Activated CD8-positive, alpha-beta memory T cell treated with anti-CD3 and anti-CD28 coated beads, Interleukin-2, amount 50 U/mL, for 24 hours (primary cell): ENCODE measurements around the gene ALDH8A1.
"Not testable (repeated sequence)": the region's sequence is repeated elsewhere in the genome, so short reads cannot be mapped to it uniquely, and the experiment has no call there.

Experiments used
- DNase-seq: peaks from one replicate; pipeline ENCODE4 v3.0.0-alpha.2; 2020; ENCODE audit errors: extremely low read depth

The ALDH8A1 gene

GRCh38 chr6:134910593-134910935 lies 39.3 kb downstream of the ALDH8A1 start:
- DNase-seq = no peak

DNA sequence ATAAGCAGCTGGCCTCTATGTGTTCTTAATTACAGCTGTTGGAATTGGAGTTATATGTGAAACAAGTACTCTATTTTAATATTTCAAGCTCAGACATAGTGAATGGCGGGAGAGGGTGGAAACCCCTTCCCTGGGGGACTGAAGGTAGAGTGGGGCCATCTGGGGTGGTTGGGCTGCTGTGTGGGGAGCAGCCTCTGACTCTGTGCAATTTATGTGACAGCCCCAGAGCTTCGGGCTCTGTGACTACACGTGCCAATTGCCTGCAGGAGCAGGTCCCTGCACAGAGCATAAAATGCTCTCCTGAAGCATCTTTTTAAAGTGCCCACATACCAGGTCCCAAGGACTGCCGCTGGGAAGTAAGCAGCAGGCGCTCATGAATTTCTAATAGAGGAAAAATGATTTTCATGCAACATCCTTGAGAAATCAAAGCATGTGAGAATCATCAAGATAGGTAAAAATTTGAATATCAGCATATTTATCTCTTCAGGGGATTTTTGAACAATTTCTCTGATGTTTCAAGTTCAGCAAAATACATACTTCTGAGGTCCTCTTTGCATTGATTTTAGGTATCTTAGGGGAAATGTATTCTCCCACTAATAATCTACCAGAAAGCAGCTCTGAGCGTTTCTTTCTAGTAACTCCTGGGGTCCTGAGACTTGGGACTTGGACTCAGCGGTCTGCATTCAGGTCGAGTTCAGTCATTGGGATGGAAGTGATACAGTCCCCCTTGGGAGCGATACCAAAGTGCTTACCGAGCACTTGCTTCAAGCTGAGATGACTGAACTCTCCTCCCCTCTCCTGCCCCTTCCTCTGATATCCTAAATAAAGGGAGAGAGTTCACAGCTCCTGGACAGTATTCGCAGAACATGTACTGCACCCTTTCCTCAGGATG lies 40.0 kb downstream of the ALDH8A1 start:
- no peak for DNase-seq

DNA sequence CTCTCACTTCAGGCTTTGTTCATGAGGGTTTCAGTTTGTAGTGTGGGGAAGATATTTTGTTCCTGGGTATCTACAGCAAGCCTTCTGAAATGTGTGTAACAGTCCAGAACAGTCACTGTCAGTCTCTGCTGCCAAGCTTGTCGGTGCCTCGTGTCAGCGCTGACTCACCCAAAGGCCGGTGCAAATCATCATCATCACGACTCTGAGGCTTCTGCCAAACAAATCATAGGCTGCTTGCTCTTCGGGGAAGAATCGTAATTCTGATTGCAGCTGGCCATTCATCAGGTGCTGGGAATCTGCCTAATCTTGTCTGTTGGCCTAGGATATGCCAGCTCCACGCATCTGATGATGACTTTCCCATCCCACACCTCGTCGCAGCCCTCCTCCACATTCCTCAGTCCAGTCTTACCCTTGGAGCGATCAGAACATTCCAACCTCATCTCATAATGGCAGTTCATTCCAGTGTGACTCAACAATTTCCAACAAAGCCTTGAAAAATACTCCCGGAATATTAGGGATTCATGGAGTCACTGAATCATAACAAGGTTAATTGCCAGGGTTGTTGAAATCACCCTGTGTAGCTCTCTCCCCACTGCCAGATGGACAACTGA lies 40.9 kb downstream of the ALDH8A1 start:
- no peak for DNase-seq

GRCh38 chr6:134904731-134905130 lies 45.2 kb downstream of the ALDH8A1 start:
- not testable (repeated sequence) for DNase-seq

DNA sequence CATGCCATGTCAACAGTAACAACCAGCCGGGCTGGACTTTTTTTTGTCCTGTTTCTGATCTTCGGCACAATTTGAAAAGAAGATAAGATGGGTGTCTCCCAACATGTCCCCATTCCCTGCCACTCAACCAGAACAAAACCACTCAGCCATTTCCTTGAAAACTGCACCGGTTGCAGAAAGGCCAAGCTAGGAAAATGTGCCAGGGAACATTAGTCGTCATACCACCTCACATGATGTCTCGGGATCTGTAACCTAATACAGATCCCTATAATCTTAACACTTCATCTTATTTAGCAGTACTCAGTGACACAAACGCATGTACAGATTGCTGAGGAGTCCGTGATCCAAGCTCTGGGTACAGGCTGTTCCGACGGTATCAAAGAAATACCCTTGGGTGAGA lies 46.5 kb downstream of the ALDH8A1 start:
- no peak for DNase-seq

GRCh38 chr6:134902936-134903335 lies 47.0 kb downstream of the ALDH8A1 start:
- DNase-seq = no peak

DNA sequence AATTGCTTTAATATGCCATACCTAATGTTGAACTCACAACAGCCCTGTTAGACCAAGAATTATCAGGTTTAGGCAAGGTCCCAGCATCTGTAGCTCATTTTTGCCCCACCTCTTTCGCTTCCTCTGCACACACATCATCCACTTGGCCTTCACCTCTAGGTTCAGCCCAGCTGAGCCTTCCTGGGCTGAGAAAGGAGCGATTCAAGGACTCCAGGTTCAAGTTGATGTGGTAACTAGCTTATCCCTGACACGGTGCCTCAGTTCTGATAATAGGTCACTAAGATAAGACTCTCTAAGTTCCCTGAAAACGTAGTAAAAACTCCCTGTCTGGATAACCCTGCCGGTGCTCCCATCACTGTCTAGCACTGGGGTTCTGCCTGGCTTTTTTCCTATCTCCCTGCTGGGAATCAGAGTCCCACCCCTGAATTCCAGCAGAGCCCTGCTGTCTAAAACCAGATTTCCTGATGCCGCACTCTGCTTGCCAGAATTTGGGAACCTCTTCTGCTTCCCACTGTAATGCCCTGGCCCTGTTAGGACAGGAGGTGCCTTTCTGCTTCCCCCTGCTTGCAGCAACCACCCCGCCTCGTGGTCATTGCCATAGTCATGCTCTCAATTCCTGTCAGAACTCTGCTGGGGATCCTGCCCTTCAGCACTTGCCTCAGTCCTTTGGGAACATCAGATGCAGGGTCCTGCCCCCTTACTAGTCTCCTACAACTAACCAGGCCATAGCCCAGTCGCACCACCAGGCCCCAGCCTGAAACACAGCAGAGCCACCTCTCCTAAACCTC lies 47.6 kb downstream of the ALDH8A1 start:
- no peak for DNase-seq

- DNase-seq = no peak
These were observed 51.3 kb downstream of the ALDH8A1 start for GRCh38 chr6:134898575-134898974.

- DNase-seq = not testable (repeated sequence)
These were observed 51.7 kb downstream of the ALDH8A1 start for GRCh38 chr6:134898166-134898565.

- no peak for DNase-seq
These were observed 53.0 kb downstream of the ALDH8A1 start for GRCh38 chr6:134896910-134897309.

- DNase-seq = no peak
These were observed 55.1 kb downstream of the ALDH8A1 start for GRCh38 chr6:134894800-134895199.

DNA sequence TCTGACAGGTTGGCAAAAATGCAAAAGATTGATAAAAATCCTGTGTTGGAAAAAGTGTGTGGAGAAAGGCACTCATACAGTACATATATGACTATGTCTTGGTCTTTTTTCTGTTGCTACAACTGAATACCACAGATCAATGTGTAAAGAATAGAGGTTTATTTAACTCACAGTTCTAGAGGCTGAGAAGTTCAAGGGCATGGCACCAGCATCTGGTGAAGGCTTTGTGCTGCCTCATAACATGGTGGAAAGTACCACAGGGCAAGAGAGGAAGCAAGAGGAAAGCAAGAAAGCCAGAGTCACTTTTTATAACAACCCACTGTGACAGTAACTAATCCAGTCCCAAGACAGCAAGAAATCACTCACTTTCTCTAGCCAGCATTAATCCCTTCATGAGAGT lies 57.5 kb downstream of the ALDH8A1 start:
- no peak for DNase-seq

DNA sequence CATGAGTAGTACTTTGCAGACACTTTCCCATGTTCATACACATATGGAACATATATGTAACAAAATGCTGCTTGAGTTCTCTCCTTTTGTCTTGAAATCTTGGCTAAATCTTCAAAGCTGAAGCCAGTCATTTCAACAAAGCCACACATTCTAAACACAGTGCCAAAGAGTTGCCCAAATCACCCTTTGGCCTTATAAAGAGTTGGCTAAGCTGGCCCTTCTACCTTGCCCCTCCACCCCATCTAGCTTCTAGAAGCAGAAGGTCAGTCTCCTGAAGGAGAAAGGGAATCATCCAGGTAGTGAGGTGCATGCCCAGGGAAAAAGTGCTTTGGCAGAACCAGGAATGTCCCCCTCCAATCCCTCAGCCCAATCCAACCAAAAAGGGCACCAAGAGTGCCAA lies 58.3 kb downstream of the ALDH8A1 start:
- no peak for DNase-seq

DNA sequence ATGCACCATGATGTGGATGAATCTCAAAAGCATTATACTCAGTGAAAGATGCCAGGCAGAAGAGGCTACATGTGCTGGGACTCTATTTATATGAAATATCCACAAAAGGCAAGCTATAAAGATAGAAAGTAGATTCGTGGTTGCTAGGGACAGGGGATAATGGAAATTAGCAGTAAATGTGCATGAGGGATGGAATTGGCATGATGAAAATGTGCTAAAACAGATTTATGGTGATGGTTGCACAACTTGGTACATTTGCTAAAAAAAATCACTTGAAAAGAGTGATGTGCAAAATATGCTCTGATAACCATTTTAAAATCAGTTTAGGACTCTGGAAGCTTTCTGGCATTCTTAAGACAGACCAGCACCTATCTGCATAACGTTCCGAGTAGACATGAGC lies 61.6 kb downstream of the ALDH8A1 start:
- no peak for DNase-seq

DNA sequence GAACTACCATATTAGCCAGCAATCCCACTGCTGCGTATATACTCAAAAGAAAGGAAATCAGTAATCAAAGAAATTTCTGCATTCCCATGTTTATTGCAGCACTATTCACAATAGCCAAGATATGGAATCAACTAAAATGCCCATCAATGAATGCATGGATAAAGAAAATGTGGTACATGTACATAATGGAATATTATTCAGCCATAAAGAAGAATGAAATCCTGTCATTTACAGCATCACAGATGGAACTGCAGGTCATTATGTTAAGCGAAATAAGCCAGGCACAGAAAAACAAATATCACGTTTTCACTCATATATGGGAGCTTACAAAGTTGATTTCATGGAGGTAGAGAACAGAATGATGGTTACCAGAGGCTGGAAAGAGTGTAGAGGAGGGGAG lies 65.1 kb downstream of the ALDH8A1 start:
- DNase-seq = no peak

DNA sequence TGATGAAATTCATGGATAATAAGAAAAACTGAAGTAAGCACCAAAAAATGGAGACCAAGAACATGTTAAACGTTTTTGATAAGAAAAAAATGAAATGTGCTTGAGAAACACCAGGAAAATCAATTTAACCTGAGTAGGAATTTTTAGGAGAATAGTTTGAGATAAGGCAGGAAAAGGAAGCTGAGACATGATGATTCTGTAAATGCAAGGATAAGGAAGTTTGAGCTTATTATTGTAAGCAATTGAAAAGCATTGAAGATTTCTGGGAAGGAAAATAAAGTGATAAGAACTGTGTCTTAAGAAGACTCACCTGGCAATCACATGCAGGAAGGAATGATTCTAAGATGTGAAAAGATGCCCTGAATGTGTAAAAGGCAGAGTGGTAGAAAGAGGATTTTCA lies 66.6 kb downstream of the ALDH8A1 start:
- no peak for DNase-seq

DNA sequence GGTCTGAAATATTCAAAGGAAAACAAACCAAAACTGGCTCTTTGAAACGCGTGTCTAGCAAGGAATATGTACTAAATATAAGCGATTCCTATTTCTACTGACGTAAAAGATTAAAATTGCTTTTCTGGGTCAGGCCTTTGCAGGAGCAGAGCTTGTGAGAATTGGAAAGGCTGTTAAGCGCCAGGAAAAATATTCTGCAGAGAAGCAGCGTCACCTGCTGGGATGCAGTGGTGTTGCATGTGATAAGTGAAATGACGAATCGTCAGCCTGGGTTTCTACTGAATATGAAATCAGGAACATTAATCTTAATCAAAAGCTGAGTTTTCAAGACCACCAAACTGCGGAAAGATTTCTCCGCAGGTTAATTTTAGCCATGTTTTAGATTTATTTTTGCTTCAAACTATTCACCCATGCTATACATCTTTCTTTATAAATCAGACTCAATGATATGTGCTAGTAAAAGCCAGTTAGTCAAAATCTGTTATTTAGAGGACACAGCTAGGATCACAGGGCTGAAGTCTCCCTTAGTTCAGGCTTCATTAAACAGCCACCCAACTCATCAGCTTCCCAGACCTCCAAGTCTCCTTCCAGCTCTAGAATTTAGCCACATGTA lies 67.4 kb downstream of the ALDH8A1 start:
- no peak for DNase-seq

GRCh38 chr6:134880487-134881190 lies 69.3 kb downstream of the ALDH8A1 start:
- no peak for DNase-seq

DNA sequence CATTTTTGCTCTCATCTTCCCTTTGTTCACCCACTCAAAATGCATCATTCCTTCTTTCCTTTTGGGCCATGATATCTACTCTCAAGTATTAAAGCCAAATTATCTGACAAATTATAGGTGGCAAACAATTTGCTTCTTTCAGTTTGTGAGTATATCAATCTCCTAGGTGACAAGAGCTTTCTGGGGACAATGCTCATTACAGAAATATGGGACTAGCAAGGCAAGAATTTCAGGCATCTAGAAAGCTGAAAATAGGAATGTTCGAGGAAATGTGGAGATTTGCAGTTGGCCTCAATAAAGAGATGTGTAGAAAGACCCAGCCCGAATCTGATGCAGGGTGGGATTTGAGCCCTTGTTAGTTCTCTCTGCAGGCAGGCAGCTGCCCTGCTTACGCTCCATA lies 71.8 kb downstream of the ALDH8A1 start:
- DNase-seq = no peak

DNA sequence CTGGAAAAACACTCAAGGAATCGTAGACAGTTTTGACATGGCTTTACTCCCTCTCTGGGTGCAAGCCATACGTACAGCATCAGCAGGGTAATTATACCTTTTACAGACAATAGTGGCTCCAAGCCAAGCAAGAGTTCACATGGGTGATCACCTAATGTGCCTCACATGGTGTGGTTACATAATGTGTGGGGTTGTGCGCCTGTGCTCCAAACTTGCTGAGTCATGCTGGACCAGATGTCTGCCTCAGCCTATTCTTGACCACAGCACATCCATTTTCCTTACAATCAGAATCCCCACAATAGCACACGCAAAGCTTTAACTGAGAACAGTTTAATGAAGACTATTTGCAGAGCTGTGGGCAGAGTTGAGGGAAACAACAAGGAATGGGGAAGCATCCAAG lies 74.5 kb downstream of the ALDH8A1 start:
- no peak for DNase-seq

DNA sequence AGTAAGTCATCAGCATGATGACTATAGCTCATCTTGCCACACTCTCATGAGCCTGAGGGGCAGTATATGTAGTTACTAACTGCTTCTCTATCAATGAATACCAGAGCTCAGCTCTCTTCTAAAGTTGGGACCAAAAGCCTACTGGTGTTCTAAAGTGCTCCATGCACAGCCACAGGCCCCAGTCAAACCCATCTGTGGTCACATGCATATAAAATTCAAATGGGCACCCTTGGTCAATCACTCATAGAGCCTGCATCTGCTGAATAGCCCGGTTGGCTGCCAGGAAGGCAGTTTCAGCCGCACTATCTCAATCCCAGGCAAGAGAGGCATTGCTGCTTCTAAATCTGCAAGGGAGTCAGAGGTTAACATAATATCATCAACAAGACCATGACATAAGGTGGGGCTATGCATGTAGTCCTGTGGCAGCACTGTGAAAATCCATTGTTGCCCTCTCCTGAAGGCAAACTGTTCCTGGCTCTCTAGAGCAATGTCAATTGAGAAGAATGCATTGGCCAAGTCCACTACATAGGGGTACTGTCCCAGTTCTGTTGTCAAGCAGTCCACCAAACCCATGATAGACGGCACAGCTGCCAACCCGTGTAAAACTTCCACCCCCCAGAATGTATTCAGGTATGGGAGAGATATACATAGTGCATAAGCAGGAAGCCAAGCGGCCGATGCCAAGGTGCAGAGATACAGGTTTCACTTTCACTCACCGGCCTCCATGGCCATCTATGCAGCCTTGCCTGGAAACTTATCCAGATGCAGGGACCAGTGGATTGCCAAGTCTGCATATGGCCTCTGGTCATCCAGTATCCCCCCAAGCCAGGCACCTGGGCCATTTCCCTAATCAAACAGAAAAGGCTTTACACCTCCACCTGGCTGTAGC lies 76.2 kb downstream of the ALDH8A1 start:
- DNase-seq = no peak
